HepG2 (cell line): ENCODE data around the gene CRADD. TPM values are rescaled to one million over a fixed set of nuclear protein-coding genes. Genes with fewer than 3 reads are reported as not detected.

Source experiments
- ATAC-seq: fragments of 200-7000 bp; cut with Tn5 transposase; 3 replicates; pipeline ENCODE4 v1.9.1; 2020; ENCODE audit warnings: mild to moderate bottlenecking, moderate library complexity
- BruUV-seq: library from RNA; stranded (reverse); fragments of 400-500 nt; replicated peaks from 2 replicates; lab custom pipeline; 2021; lab: Mats Ljungman, UMichigan
- CTCF ChIA-PET: fragments of 300-600 bp; formaldehyde crosslinking; extraction: SDS; loops from one replicate; lab custom pipeline; 2021; ENCODE audit warnings: low total read pairs, inconsistent platforms, low intra/inter-chr PET ratio; lab: Yijun Ruan, JAX
- POLR2A ChIA-PET: fragments of 350-600 bp; sonication (Branson Sonifier 250); formaldehyde crosslinking; loops from one replicate; lab custom pipeline; 2020; ENCODE audit warnings: antibody characterized with exemption, inconsistent platforms; lab: Yijun Ruan, JAX
- DNase-seq: peaks from one replicate; pipeline ENCODE4 v3.0.0-alpha.2; 2015; ENCODE audit warnings: low spot score
- FAIRE-seq: peaks from 3 replicates; lab custom pipeline; 2011; peaks lifted over from hg19 to GRCh38; lab: Jason Lieb, UNC
- H2AFZ ChIP-seq: one replicate; pipeline ENCODE4 v1.6.1; 2011; ENCODE audit warnings: low read length, inconsistent platforms
- H3K27ac ChIP-seq: fragments of 300-600 bp; 3 replicates; pipeline ENCODE4 v1.8.0; 2011; ENCODE audit warnings: mixed run types, mild to moderate bottlenecking, mixed read lengths, low read length, inconsistent platforms; ENCODE audit not compliant: insufficient read depth; ENCODE audit errors: extremely low read length
- H3K27me3 ChIP-seq, 2 experiments: fragments of 200-600 bp in 1 of 2; 2 replicates in 1 of 2; 3 replicates in 1 of 2; pipeline versions ENCODE4 v1.6.0 to v1.8.0; 2011; ENCODE audit warnings: low read length in 2 of 2, mild to moderate bottlenecking in 2 of 2, moderate library complexity in 2 of 2, inconsistent platforms in 1 of 2; ENCODE audit not compliant: insufficient read depth in 2 of 2, control insufficient read depth in 1 of 2
- H3K36me3 ChIP-seq, 2 experiments: fragments of 200-600 bp in 1 of 2; replicated peaks in 1 of 2; 2 replicates in 1 of 2; 3 replicates in 1 of 2; pipeline versions ENCODE4 v1.5.1 to v1.8.0; 2011; ENCODE audit warnings: low read length in 2 of 2, inconsistent platforms in 1 of 2; ENCODE audit not compliant: insufficient read depth in 2 of 2, control insufficient read depth in 1 of 2
- H3K4me1 ChIP-seq: 2 replicates; pipeline ENCODE4 v1.5.1; 2012; ENCODE audit warnings: low read length, inconsistent platforms; ENCODE audit not compliant: insufficient read depth
- H3K4me2 ChIP-seq: 2 replicates; pipeline ENCODE4 v1.6.0; 2011; ENCODE audit warnings: low read depth, low read length, inconsistent platforms
- H3K4me3 ChIP-seq, 3 experiments: fragments of 200-600 bp in 1 of 3; sonication (generic), shearing (Covaris generic) in 1 of 3; replicated peaks in 1 of 3; 2 replicates each; pipeline ENCODE4 v1.5.1; 2011 to 2016; ENCODE audit warnings: low read length in 3 of 3, inconsistent platforms in 2 of 3, low read depth in 2 of 3, mild to moderate bottlenecking in 2 of 3, control low read depth in 1 of 3, mixed read lengths in 1 of 3; ENCODE audit not compliant: insufficient read depth in 1 of 3
- H3K79me2 ChIP-seq: one replicate; pipeline ENCODE4 v1.6.1; 2011; ENCODE audit warnings: low read length, inconsistent platforms; ENCODE audit not compliant: insufficient read depth
- H3K9ac ChIP-seq: 2 replicates; pipeline ENCODE4 v1.6.0; 2011; ENCODE audit warnings: mild to moderate bottlenecking, low read depth, low read length, inconsistent platforms; ENCODE audit not compliant: insufficient read depth
- H3K9me3 ChIP-seq: 2 replicates; pipeline ENCODE4 v1.5.1; 2012; ENCODE audit warnings: mild to moderate bottlenecking, low read length
- H4K20me1 ChIP-seq: 2 replicates; pipeline ENCODE4 v1.6.0; 2011; ENCODE audit warnings: inconsistent platforms, mild to moderate bottlenecking, low read length, moderate library complexity; ENCODE audit not compliant: insufficient read depth
- GABPB1 ChIP-seq: IDR thresholded peaks from 2 replicates; pipeline ENCODE4 v1.6.1; 2016; ENCODE audit warnings: mild to moderate bottlenecking, missing genetic modification reagents, moderate library complexity, missing compliant biosample characterization
- HES4 ChIP-seq: sonication (generic); formaldehyde crosslinking; IDR thresholded peaks from 2 replicates; pipeline ENCODE4 v1.9.0; 2021; ENCODE audit warnings: mild to moderate bottlenecking, missing genetic modification reagents, borderline replicate concordance
- KDM1A ChIP-seq: IDR thresholded peaks from 2 replicates; pipeline ENCODE4 v1.6.1; 2016; ENCODE audit warnings: missing compliant biosample characterization
- MBNL3 ChIP-seq: fragments of 250-450 bp; sonication (Bioruptor Pico); conservative IDR thresholded peaks from 2 replicates; pipeline ENCODE4 v1.8.0; 2022; ENCODE audit warnings: mild to moderate bottlenecking, inconsistent platforms
- NFAT5 ChIP-seq: sonication (generic); formaldehyde crosslinking; IDR thresholded peaks from 2 replicates; pipeline ENCODE4 v1.4.0; 2020; ENCODE audit warnings: missing genetic modification reagents
- NONO ChIP-seq, 2 experiments: fragments of 450-650 bp in 1 of 2; sonication (generic) in 1 of 2; formaldehyde crosslinking in 1 of 2; IDR thresholded peaks in 1 of 2; conservative IDR thresholded peaks in 1 of 2; 2 replicates each; pipeline versions ENCODE4 v1.6.1 to v1.8.0; 2017 to 2022; ENCODE audit warnings: mild to moderate bottlenecking in 1 of 2, missing genetic modification reagents in 1 of 2, moderate library complexity in 1 of 2
- PRDM15 ChIP-seq: sonication (generic); formaldehyde crosslinking; IDR thresholded peaks from 2 replicates; pipeline ENCODE4 v1.4.0; 2020; ENCODE audit warnings: missing genetic modification reagents
- ZNF281 ChIP-seq: sonication (generic); formaldehyde crosslinking; IDR thresholded peaks from 2 replicates; pipeline ENCODE4 v1.4.0; 2020; ENCODE audit warnings: missing genetic modification reagents, borderline replicate concordance
- ZNF552 ChIP-seq: sonication (generic); formaldehyde crosslinking; IDR thresholded peaks from 2 replicates; pipeline ENCODE4 v1.9.0; 2022; ENCODE audit warnings: missing genetic modification reagents, mild to moderate bottlenecking, borderline replicate concordance
- ZNF564 ChIP-seq: sonication (generic); formaldehyde crosslinking; IDR thresholded peaks from 2 replicates; pipeline ENCODE4 v1.8.1; 2023; ENCODE audit warnings: mild to moderate bottlenecking, missing genetic modification reagents
- WGBS: methylation state at CpG from one replicate; pipeline ENCODE4 v1.1.6; 2017; ENCODE audit warnings: low lambda C conversion rate; 5-methylcytosine and 5-hydroxymethylcytosine counted together
- in situ Hi-C: cut with HindIII; loops from 2 replicates; pipeline ENCODE4 v1.10.0; 2017; ENCODE audit warnings: low pct_unique_long_range_greater_than_20kb; ENCODE audit not compliant: extremely low pct_ligation_motif_present
- intact Hi-C: fragments of 100-400 bp; cut with micrococcal nuclease; formaldehyde crosslinking; loops from one replicate; pipeline ENCODE4 v1.10.0; 2022; ENCODE audit not compliant: unreplicated experiment
- polyA plus RNA-seq, 8 experiments: library from polyadenylated mRNA; depleted of rRNA in 3 of 8; stranded (reverse) in 7 of 8; unstranded in 1 of 8; fragments of >200 nt; fragmentation: Illumina TruSeq in 4 of 8; extraction: Trizol in 4 of 8; gene quantifications; 2 replicates each; pipeline versions ENCODE4 v1.2.1 to v1.2.3, GENCODE V29; 2011 to 2016; ENCODE audit warnings: low read depth in 4 of 8, missing spikeins in 1 of 8, mixed read lengths in 1 of 8; ENCODE audit not compliant: insufficient read depth in 1 of 8
- total RNA-seq, 5 experiments: library from RNA; depleted of rRNA; stranded (reverse); fragments of >200 nt; fragmentation: Illumina TruSeq; extraction: Trizol; gene quantifications; 2 replicates each; pipeline ENCODE4 v1.2.3, GENCODE V29; 2016; ENCODE audit warnings: low read depth in 1 of 5
- TF ChIP-seq, protein P1 (sequence below): sonication (generic); formaldehyde crosslinking; IDR thresholded peaks from 2 replicates; pipeline ENCODE4 v1.8.0; 2022; ENCODE audit warnings: mild to moderate bottlenecking, missing genetic modification reagents, moderate library complexity

The CRADD gene
- total and polyA plus RNA-seq, 2 of the 13 experiments (the other 11 are each of a cell fraction or from before 2014, with no cell fraction given), result 12.4 to 18.8 TPM

GRCh38 chr12:93836620-93837260 lies 159.6 kb downstream of the CRADD start:
- H3K4me3 ChIP-seq, result no peak overlapping the region
- DNase-seq, result no peak
- POLR2A ChIA-PET, result no interaction called here
- WGBS, result 88% methylated on average over 7 of the region's 7 CpGs
- H4K20me1 ChIP-seq, result no peaks in the 10 kb centered on the region
- intact Hi-C loops, result loop anchor here (5.0 kb wide), 1 partner anchor 334 kb away; no protein-coding TSS in a partner anchor
- no peaks in the 10 kb centered on the region for H3K27me3 ChIP-seq
- BruUV-seq, result no TSS peak
- peaks cover 7% of the 10 kb centered on the region for H3K4me1 ChIP-seq
- FAIRE-seq, result no peak
- H2AFZ ChIP-seq, result no peak overlapping the region
- no peaks in the 10 kb centered on the region for H3K36me3 ChIP-seq
- no peak for ATAC-seq
- no peak overlapping the region for H3K27ac ChIP-seq
- no peak overlapping the region for H3K9ac ChIP-seq
- H3K9me3 ChIP-seq, result no peaks in the 10 kb centered on the region
- no peaks in the 10 kb centered on the region for H3K79me2 ChIP-seq
- no peak overlapping the region for H3K4me2 ChIP-seq
- in situ Hi-C loops, result no loop called here
- CTCF ChIA-PET, result no interaction called here
- TF ChIP-seq MBNL3 (no peak), ZNF281 (no peak), NFAT5 (no peak), GABPB1 (CRISPR knock-in tag) (no peak), KDM1A (CRISPR knock-in tag) (no peak), NONO (IDR thresholded peaks at IDR 0.05) (no peak), NONO (CRISPR knock-in tag; conservative IDR thresholded peaks at IDR 0.05) (no peak), PRDM15 (CRISPR knock-in tag) (no peak), HES4 (CRISPR knock-in tag) (no peak), ZNF564 (CRISPR knock-in tag) (no peak), ZNF552 (no peak)
- TF ChIP-seq, protein P1, sequence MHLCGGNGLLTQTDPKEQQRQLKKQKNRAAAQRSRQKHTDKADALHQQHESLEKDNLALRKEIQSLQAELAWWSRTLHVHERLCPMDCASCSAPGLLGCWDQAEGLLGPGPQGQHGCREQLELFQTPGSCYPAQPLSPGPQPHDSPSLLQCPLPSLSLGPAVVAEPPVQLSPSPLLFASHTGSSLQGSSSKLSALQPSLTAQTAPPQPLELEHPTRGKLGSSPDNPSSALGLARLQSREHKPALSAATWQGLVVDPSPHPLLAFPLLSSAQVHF (CRISPR knock-in tag), result no peak
